ENCODE data around the gene TYW5.

Gene TYW5

DNA sequence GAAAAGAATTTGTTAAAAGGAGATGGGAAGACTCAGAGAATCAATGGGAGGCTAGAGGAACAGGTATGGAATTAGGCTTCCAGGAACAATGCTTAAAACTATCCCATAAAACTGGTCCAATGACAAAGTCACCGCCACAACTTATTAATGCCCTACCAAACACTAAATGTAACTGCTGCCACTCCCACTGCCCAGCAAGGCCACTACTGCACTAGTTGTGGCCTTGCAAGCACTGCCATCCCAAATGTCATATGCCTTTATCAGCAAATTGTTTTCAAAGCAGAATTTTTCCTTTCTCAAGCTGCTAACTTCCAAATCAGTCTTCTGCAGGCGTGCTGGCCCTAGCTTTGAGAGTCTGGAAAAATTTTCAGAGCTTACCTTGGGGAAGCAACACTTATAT lies 58.7 kb downstream of the TYW5 start:
- Histone ChIP-seq H2BK120ac (ENCODE audit: low read depth, low read length) (no peak overlapping the region), H2BK12ac (ENCODE audit: low read length in 2 of 2) (no peak overlapping the region), H3K9ac (ENCODE audit: low read length) (no peak overlapping the region), H4K8ac (ENCODE audit: low read length) (no peak overlapping the region), H3K4ac (ENCODE audit: low read depth in 1 of 2, low read length in 2 of 2) (no peak overlapping the region), H3K9me3 (ENCODE audit: control insufficient read depth, low read length) (no peaks in the 10 kb centered on the region), H3K14ac (ENCODE audit: low read length in 2 of 2) (no peak overlapping the region), H3K18ac (ENCODE audit: low read depth in 1 of 2, low read length in 2 of 2) (no peak overlapping the region), H2BK15ac (ENCODE audit: low read depth, poor library complexity, severe bottlenecking) (no peak overlapping the region), H3K27me3 (ENCODE audit: control insufficient read depth in 1 of 2, insufficient read depth in 1 of 2, low read length in 2 of 2) (no peaks in the 10 kb centered on the region), H3K79me1 (replicated peaks; ENCODE audit: low read length, poor library complexity, severe bottlenecking) (no peaks in the 10 kb centered on the region), H3K4me1 (ENCODE audit: control insufficient read depth, insufficient read depth, low read depth, low read length) (no peaks in the 10 kb centered on the region), H3K27ac (ENCODE audit: low read length, poor library complexity, severe bottlenecking) (no peak overlapping the region), H3K4me2 (ENCODE audit: low read length, poor library complexity, severe bottlenecking) (no peak overlapping the region), H2BK5ac (ENCODE audit: low read depth, low read length, poor library complexity, severe bottlenecking) (no peak overlapping the region), H2AFZ (ENCODE audit: low read depth, low read length) (no peak overlapping the region), H3K23ac (ENCODE audit: low read length in 2 of 2) (no peak overlapping the region), H4K91ac (ENCODE audit: low read length) (no peak overlapping the region), H2AK5ac (ENCODE audit: low read length, severe bottlenecking) (no peak overlapping the region), H3K4me3 (ENCODE audit: insufficient read depth in 1 of 2, low read depth in 1 of 2, low read length in 2 of 2) (no peak overlapping the region), H3K36me3 (ENCODE audit: control insufficient read depth in 1 of 2, insufficient read depth in 2 of 2, low read depth in 1 of 2, low read length in 2 of 2) (no peaks in the 10 kb centered on the region)
- DNase-seq: no peak
- 100% methylated on average over 1 of the region's 2 CpGs for WGBS

- H3K27ac ChIP-seq (ENCODE audit: low read length, poor library complexity, severe bottlenecking): no peak overlapping the region
- 80% methylated on average over 3 of the region's 3 CpGs for WGBS
- no peak overlapping the region for H2AK5ac ChIP-seq (ENCODE audit: low read length, severe bottlenecking)
Measured at GRCh38 chr2:199895406-199895805, 59.9 kb downstream of the TYW5 start.

GRCh38 chr2:199883474-199884212 lies 71.6 kb downstream of the TYW5 start:
- H3K27me3 ChIP-seq (ENCODE audit: control insufficient read depth in 1 of 2, insufficient read depth in 1 of 2, low read length in 2 of 2): peaks cover 0 to 4% of the 10 kb centered on the region in 2 experiments
- 77% methylated on average over 5 of the region's 6 CpGs for WGBS
- DNase-seq: no peak

More at GRCh38 chr2:199895406-199895805, 59.9 kb downstream of the TYW5 start:
- Histone ChIP-seq H3K36me3 (ENCODE audit: control insufficient read depth in 1 of 2, insufficient read depth in 2 of 2, low read depth in 1 of 2, low read length in 2 of 2) (no peaks in the 10 kb centered on the region), H2BK5ac (ENCODE audit: low read depth, low read length, poor library complexity, severe bottlenecking) (no peak overlapping the region), H3K9ac (ENCODE audit: low read length) (peak overlapping the region; percentile 73), H3K14ac (ENCODE audit: low read length in 2 of 2) (no peak overlapping the region), H2BK12ac (ENCODE audit: low read length in 2 of 2) (no peak overlapping the region), H4K8ac (ENCODE audit: low read length) (no peak overlapping the region), H3K4ac (ENCODE audit: low read depth in 1 of 2, low read length in 2 of 2) (no peak overlapping the region), H3K9me3 (ENCODE audit: control insufficient read depth, low read length) (no peaks in the 10 kb centered on the region), H3K4me3 (ENCODE audit: insufficient read depth in 1 of 2, low read depth in 1 of 2, low read length in 2 of 2) (no peak overlapping the region), H3K23ac (ENCODE audit: low read length in 2 of 2) (no peak overlapping the region), H2BK120ac (ENCODE audit: low read depth, low read length) (no peak overlapping the region), H2BK15ac (ENCODE audit: low read depth, poor library complexity, severe bottlenecking) (no peak overlapping the region), H2AFZ (ENCODE audit: low read depth, low read length) (no peak overlapping the region), H4K91ac (ENCODE audit: low read length) (no peak overlapping the region), H3K27me3 (ENCODE audit: control insufficient read depth in 1 of 2, insufficient read depth in 1 of 2, low read length in 2 of 2) (no peaks in the 10 kb centered on the region), H3K79me1 (replicated peaks; ENCODE audit: low read length, poor library complexity, severe bottlenecking) (no peaks in the 10 kb centered on the region), H3K4me2 (ENCODE audit: low read length, poor library complexity, severe bottlenecking) (no peak overlapping the region), H3K18ac (ENCODE audit: low read depth in 1 of 2, low read length in 2 of 2) (no peak overlapping the region), H3K4me1 (ENCODE audit: control insufficient read depth, insufficient read depth, low read depth, low read length) (no peaks in the 10 kb centered on the region)
- DNase-seq: no peak

GRCh38 chr2:199882667-199883066 lies 72.6 kb downstream of the TYW5 start:
- no peak overlapping the region for H3K14ac ChIP-seq (ENCODE audit: low read length in 2 of 2)
- DNase-seq: no peak
- H3K23ac ChIP-seq (ENCODE audit: low read length in 2 of 2): no peak overlapping the region
- H2BK15ac ChIP-seq (ENCODE audit: low read depth, poor library complexity, severe bottlenecking): no peak overlapping the region
- H3K79me1 ChIP-seq (replicated peaks; ENCODE audit: low read length, poor library complexity, severe bottlenecking): no peaks in the 10 kb centered on the region
- H2BK5ac ChIP-seq (ENCODE audit: low read depth, low read length, poor library complexity, severe bottlenecking): no peak overlapping the region
- H2AK5ac ChIP-seq (ENCODE audit: low read length, severe bottlenecking): no peak overlapping the region
- H4K91ac ChIP-seq (ENCODE audit: low read length): no peak overlapping the region
- H2BK12ac ChIP-seq (ENCODE audit: low read length in 2 of 2): no peak overlapping the region
- H3K4ac ChIP-seq (ENCODE audit: low read depth in 1 of 2, low read length in 2 of 2): no peak overlapping the region
- H3K9me3 ChIP-seq (ENCODE audit: control insufficient read depth, low read length): no peaks in the 10 kb centered on the region
- no peak overlapping the region for H3K18ac ChIP-seq (ENCODE audit: low read depth in 1 of 2, low read length in 2 of 2)
- H4K8ac ChIP-seq (ENCODE audit: low read length): no peak overlapping the region
- H2AFZ ChIP-seq (ENCODE audit: low read depth, low read length): no peak overlapping the region
- no peak overlapping the region for H3K4me3 ChIP-seq (ENCODE audit: insufficient read depth in 1 of 2, low read depth in 1 of 2, low read length in 2 of 2)
- no peak overlapping the region for H3K9ac ChIP-seq (ENCODE audit: low read length)
- H2BK120ac ChIP-seq (ENCODE audit: low read depth, low read length): no peak overlapping the region
- H3K27me3 ChIP-seq (ENCODE audit: control insufficient read depth in 1 of 2, insufficient read depth in 1 of 2, low read length in 2 of 2): peaks cover 0 to 4% of the 10 kb centered on the region in 2 experiments
- H3K4me2 ChIP-seq (ENCODE audit: low read length, poor library complexity, severe bottlenecking): no peak overlapping the region
- no peaks in the 10 kb centered on the region for H3K36me3 ChIP-seq (ENCODE audit: control insufficient read depth in 1 of 2, insufficient read depth in 2 of 2, low read depth in 1 of 2, low read length in 2 of 2)
- H3K27ac ChIP-seq (ENCODE audit: low read length, poor library complexity, severe bottlenecking): no peak overlapping the region
- no peaks in the 10 kb centered on the region for H3K4me1 ChIP-seq (ENCODE audit: control insufficient read depth, insufficient read depth, low read depth, low read length)

More at GRCh38 chr2:199883474-199884212, 71.6 kb downstream of the TYW5 start:
- Histone ChIP-seq H3K4me2 (ENCODE audit: low read length, poor library complexity, severe bottlenecking) (no peak overlapping the region), H3K4me3 (ENCODE audit: insufficient read depth in 1 of 2, low read depth in 1 of 2, low read length in 2 of 2) (no peak overlapping the region), H3K27ac (ENCODE audit: low read length, poor library complexity, severe bottlenecking) (no peak overlapping the region), H3K18ac (ENCODE audit: low read depth in 1 of 2, low read length in 2 of 2) (no peak overlapping the region), H2BK15ac (ENCODE audit: low read depth, poor library complexity, severe bottlenecking) (no peak overlapping the region), H2BK12ac (ENCODE audit: low read length in 2 of 2) (no peak overlapping the region), H2AK5ac (ENCODE audit: low read length, severe bottlenecking) (no peak overlapping the region), H2BK120ac (ENCODE audit: low read depth, low read length) (no peak overlapping the region), H3K14ac (ENCODE audit: low read length in 2 of 2) (no peak overlapping the region), H3K36me3 (ENCODE audit: control insufficient read depth in 1 of 2, insufficient read depth in 2 of 2, low read depth in 1 of 2, low read length in 2 of 2) (no peaks in the 10 kb centered on the region), H2BK5ac (ENCODE audit: low read depth, low read length, poor library complexity, severe bottlenecking) (no peak overlapping the region), H4K91ac (ENCODE audit: low read length) (no peak overlapping the region), H3K23ac (ENCODE audit: low read length in 2 of 2) (no peak overlapping the region), H3K4me1 (ENCODE audit: control insufficient read depth, insufficient read depth, low read depth, low read length) (no peaks in the 10 kb centered on the region), H3K4ac (ENCODE audit: low read depth in 1 of 2, low read length in 2 of 2) (no peak overlapping the region), H3K9ac (ENCODE audit: low read length) (no peak overlapping the region), H3K79me1 (replicated peaks; ENCODE audit: low read length, poor library complexity, severe bottlenecking) (no peaks in the 10 kb centered on the region), H2AFZ (ENCODE audit: low read depth, low read length) (no peak overlapping the region), H3K9me3 (ENCODE audit: control insufficient read depth, low read length) (no peaks in the 10 kb centered on the region), H4K8ac (ENCODE audit: low read length) (no peak overlapping the region)
